ENCODE results near the gene ATG16L2.
A peak's percentile ranks its signal among the peaks of the same experiment; 100 is the strongest.

The ATG16L2 gene

GRCh38 chr11:72782081-72782920 is 31.9 kb upstream of the ATG16L2 start:
- Histone ChIP-seq H3K4me3 (ENCODE audit: low read length) (no peak overlapping the region), H3K23ac (ENCODE audit: low read length) (no peak overlapping the region), H2BK15ac (replicated peaks; ENCODE audit: low read depth) (no peak overlapping the region), H3K36me3 (ENCODE audit: control insufficient read depth, insufficient read depth, low read length) (no peaks in the 10 kb centered on the region), H2AK5ac (ENCODE audit: low read length) (no peak overlapping the region), H3K4me1 (ENCODE audit: control insufficient read depth, low read depth, low read length) (peaks cover 4% of the 10 kb centered on the region), H3K4me2 (ENCODE audit: low read length) (peak overlapping the region; percentile 89), H3K27me3 (ENCODE audit: insufficient read depth, low read length, poor library complexity) (no peaks in the 10 kb centered on the region), H3K27ac (ENCODE audit: low read depth, low read length) (no peak overlapping the region), H3K4ac (ENCODE audit: low read depth, low read length) (no peak overlapping the region), H3K18ac (ENCODE audit: low read length) (no peak overlapping the region), H3K79me2 (ENCODE audit: control insufficient read depth, insufficient read depth, low read length) (no peaks in the 10 kb centered on the region), H2BK5ac (ENCODE audit: low read length) (no peak overlapping the region), H3K9ac (ENCODE audit: low read length) (peak overlapping the region; percentile 61), H2BK120ac (ENCODE audit: low read depth, low read length) (no peak overlapping the region), H4K8ac (ENCODE audit: low read depth, low read length) (no peak overlapping the region), H4K5ac (ENCODE audit: low read length) (no peak overlapping the region), H3K56ac (ENCODE audit: low read length) (peak overlapping the region; percentile 79), H3K79me1 (ENCODE audit: low read length) (no peaks in the 10 kb centered on the region)
- peak; percentile 63 for DNase-seq
- WGBS (ENCODE audit: extremely low coverage, insufficient coverage, low lambda C conversion rate) = no CpG with 5 or more reads among the region's 14 CpGs

DNA sequence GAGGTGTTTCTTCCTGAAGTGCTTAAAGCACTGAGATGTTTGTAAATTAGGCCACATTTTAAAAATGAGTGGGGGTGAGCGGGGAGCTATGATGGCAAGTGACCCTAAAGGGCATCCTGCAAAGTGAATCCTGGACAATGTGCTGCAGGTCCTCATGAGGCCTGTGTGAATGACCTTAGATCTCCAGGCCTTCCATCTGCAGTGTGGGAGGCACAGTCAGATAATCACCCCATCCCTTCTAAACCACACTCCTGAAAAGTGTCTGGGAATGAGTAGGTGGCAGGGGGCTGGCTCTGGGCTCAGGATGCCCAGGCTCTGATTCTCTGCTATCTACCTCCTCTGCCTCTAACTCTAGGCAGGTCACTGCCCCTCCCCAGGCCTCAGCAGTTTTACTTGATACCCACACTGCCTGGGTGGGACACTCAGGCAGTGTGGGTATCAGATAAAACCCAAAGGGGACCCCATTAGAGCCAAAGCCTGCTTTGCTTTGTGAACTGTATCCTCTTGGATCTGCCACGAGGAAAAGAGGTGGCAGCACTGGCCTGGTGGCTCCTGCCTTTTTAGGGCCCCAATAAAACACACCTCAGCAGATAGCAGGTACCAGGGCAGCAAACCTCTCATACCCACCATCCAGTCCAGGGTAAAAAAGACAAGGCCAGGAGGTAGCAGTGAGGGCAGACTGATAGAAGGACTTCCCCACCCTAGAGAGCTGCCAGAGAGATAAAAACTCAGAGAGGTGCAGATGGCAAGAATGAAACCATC is 30.9 kb upstream of the ATG16L2 start:
- no peak overlapping the region for H2BK5ac ChIP-seq (ENCODE audit: low read length)
- DNase-seq = no peak
- no peak overlapping the region for H3K9ac ChIP-seq (ENCODE audit: low read length)
- no peak overlapping the region for H3K23ac ChIP-seq (ENCODE audit: low read length)
- H2AK5ac ChIP-seq (ENCODE audit: low read length) = no peak overlapping the region
- no peak overlapping the region for H2BK120ac ChIP-seq (ENCODE audit: low read depth, low read length)
- no peak overlapping the region for H3K4ac ChIP-seq (ENCODE audit: low read depth, low read length)
- no peak overlapping the region for H3K56ac ChIP-seq (ENCODE audit: low read length)
- H3K27me3 ChIP-seq (ENCODE audit: insufficient read depth, low read length, poor library complexity) = no peaks in the 10 kb centered on the region
- H3K18ac ChIP-seq (ENCODE audit: low read length) = no peak overlapping the region
- no peak overlapping the region for H4K5ac ChIP-seq (ENCODE audit: low read length)
- H3K27ac ChIP-seq (ENCODE audit: low read depth, low read length) = no peak overlapping the region
- no peak overlapping the region for H3K4me2 ChIP-seq (ENCODE audit: low read length)
- WGBS (ENCODE audit: extremely low coverage, insufficient coverage, low lambda C conversion rate) = no CpG with 5 or more reads among the region's 2 CpGs
- no peak overlapping the region for H3K4me3 ChIP-seq (ENCODE audit: low read length)
- H3K4me1 ChIP-seq (ENCODE audit: control insufficient read depth, low read depth, low read length) = peaks cover 4% of the 10 kb centered on the region
- H3K79me2 ChIP-seq (ENCODE audit: control insufficient read depth, insufficient read depth, low read length) = no peaks in the 10 kb centered on the region
- H3K36me3 ChIP-seq (ENCODE audit: control insufficient read depth, insufficient read depth, low read length) = no peaks in the 10 kb centered on the region
- no peak overlapping the region for H2BK15ac ChIP-seq (replicated peaks; ENCODE audit: low read depth)
- no peak overlapping the region for H4K8ac ChIP-seq (ENCODE audit: low read depth, low read length)
- H3K79me1 ChIP-seq (ENCODE audit: low read length) = no peaks in the 10 kb centered on the region

DNA sequence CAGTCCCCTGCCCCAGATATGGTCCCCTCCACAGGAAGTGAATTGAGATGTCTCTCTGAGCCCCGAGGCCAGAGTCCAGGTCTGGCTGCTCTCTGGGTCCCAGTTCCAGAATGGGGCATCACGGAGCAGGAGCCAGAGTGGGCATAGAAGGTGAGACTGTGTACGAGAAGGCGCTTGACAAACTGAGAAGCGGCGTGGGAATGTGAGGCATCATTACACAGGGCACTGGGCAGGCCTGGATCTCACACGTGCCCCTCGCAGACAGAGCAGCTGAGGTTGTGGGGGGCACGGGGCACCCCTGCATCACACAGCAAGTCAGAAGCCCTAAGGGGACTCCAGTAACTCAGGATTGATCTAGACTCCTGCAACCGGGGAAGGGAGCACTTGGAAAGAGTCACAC is 29.5 kb upstream of the ATG16L2 start:
- H2BK120ac ChIP-seq (ENCODE audit: low read depth, low read length) = no peak overlapping the region
- no CpG with 5 or more reads among the region's 10 CpGs for WGBS (ENCODE audit: extremely low coverage, insufficient coverage, low lambda C conversion rate)
- H3K27me3 ChIP-seq (ENCODE audit: insufficient read depth, low read length, poor library complexity) = no peaks in the 10 kb centered on the region
- H3K79me2 ChIP-seq (ENCODE audit: control insufficient read depth, insufficient read depth, low read length) = no peaks in the 10 kb centered on the region
- H4K5ac ChIP-seq (ENCODE audit: low read length) = no peak overlapping the region
- H3K9ac ChIP-seq (ENCODE audit: low read length) = no peak overlapping the region
- H2BK15ac ChIP-seq (replicated peaks; ENCODE audit: low read depth) = no peak overlapping the region
- no peak for DNase-seq
- no peak overlapping the region for H2AK5ac ChIP-seq (ENCODE audit: low read length)
- no peak overlapping the region for H3K4me3 ChIP-seq (ENCODE audit: low read length)
- no peak overlapping the region for H3K27ac ChIP-seq (ENCODE audit: low read depth, low read length)
- no peak overlapping the region for H3K4me2 ChIP-seq (ENCODE audit: low read length)
- H3K79me1 ChIP-seq (ENCODE audit: low read length) = no peaks in the 10 kb centered on the region
- no peak overlapping the region for H4K8ac ChIP-seq (ENCODE audit: low read depth, low read length)
- no peak overlapping the region for H3K18ac ChIP-seq (ENCODE audit: low read length)
- no peak overlapping the region for H2BK5ac ChIP-seq (ENCODE audit: low read length)
- no peak overlapping the region for H3K56ac ChIP-seq (ENCODE audit: low read length)
- H3K4ac ChIP-seq (ENCODE audit: low read depth, low read length) = no peak overlapping the region
- H3K36me3 ChIP-seq (ENCODE audit: control insufficient read depth, insufficient read depth, low read length) = no peaks in the 10 kb centered on the region
- H3K4me1 ChIP-seq (ENCODE audit: control insufficient read depth, low read depth, low read length) = peaks cover 4% of the 10 kb centered on the region
- H3K23ac ChIP-seq (ENCODE audit: low read length) = peak overlapping the region; percentile 35

DNA sequence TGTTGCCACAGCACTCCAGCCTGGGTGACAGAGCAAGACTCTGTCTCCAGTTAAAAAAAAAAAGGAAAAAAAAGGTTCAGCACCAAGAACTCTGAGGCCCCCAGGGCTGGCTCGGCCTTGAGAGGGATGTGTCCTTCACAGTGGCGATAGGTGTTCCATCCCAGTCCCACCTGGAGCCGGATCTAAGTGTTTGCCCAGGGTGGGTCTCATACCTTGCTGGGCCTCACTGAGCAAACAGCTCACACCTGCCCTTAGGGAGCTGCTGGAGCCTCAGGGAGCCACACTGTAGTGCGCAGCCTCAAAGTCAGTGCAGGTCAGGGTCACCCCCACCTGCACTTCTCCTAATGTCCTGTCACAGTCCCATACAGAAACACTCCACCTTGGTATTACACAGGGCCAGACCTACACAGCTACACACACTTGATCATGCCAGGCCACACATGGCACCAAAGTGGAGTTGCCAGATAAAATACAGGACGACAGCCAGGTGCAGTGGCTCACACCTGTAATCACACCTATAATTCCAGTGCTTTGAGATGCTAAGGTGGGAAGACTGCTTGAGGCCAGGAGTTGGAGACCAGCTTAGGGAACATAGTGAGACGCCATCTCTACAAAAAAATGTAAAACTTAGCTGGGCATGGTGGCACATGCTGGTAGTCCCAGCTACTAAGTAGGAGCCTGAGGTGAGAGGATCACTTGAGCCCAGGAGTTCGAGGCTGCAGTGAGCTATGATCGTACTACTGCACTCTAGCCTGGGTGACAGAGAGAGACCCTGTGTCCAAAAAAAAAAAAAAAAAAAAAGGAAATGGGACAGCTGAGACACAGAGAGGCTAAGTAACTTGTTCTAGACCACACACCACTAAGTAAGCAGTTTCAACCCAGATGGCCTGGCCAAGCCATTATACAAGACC is 27.7 kb upstream of the ATG16L2 start:
- Histone ChIP-seq H4K8ac (ENCODE audit: low read depth, low read length) (no peak overlapping the region), H4K5ac (ENCODE audit: low read length) (no peak overlapping the region), H3K18ac (ENCODE audit: low read length) (no peak overlapping the region), H3K9ac (ENCODE audit: low read length) (peak overlapping the region; percentile 35), H3K79me2 (ENCODE audit: control insufficient read depth, insufficient read depth, low read length) (no peaks in the 10 kb centered on the region), H2BK120ac (ENCODE audit: low read depth, low read length) (no peak overlapping the region), H3K4me2 (ENCODE audit: low read length) (no peak overlapping the region), H3K4me3 (ENCODE audit: low read length) (no peak overlapping the region), H2BK5ac (ENCODE audit: low read length) (no peak overlapping the region), H3K27ac (ENCODE audit: low read depth, low read length) (no peak overlapping the region), H3K27me3 (ENCODE audit: insufficient read depth, low read length, poor library complexity) (no peaks in the 10 kb centered on the region), H3K4ac (ENCODE audit: low read depth, low read length) (no peak overlapping the region), H2BK15ac (replicated peaks; ENCODE audit: low read depth) (no peak overlapping the region), H2AK5ac (ENCODE audit: low read length) (no peak overlapping the region), H3K23ac (ENCODE audit: low read length) (no peak overlapping the region), H3K79me1 (ENCODE audit: low read length) (no peaks in the 10 kb centered on the region), H3K36me3 (ENCODE audit: control insufficient read depth, insufficient read depth, low read length) (no peaks in the 10 kb centered on the region), H3K56ac (ENCODE audit: low read length) (peak overlapping the region; percentile 71), H3K4me1 (ENCODE audit: control insufficient read depth, low read depth, low read length) (peaks cover 4% of the 10 kb centered on the region)
- DNase-seq = no peak
- no CpG with 5 or more reads among the region's 8 CpGs for WGBS (ENCODE audit: extremely low coverage, insufficient coverage, low lambda C conversion rate)

GRCh38 chr11:72787216-72788104 is 26.8 kb upstream of the ATG16L2 start:
- Histone ChIP-seq H3K4ac (ENCODE audit: low read depth, low read length) (no peak overlapping the region), H4K8ac (ENCODE audit: low read depth, low read length) (no peak overlapping the region), H3K4me2 (ENCODE audit: low read length) (no peak overlapping the region), H3K79me2 (ENCODE audit: control insufficient read depth, insufficient read depth, low read length) (no peaks in the 10 kb centered on the region), H3K27me3 (ENCODE audit: insufficient read depth, low read length, poor library complexity) (no peaks in the 10 kb centered on the region), H2BK15ac (replicated peaks; ENCODE audit: low read depth) (no peak overlapping the region), H2AK5ac (ENCODE audit: low read length) (no peak overlapping the region), H3K56ac (ENCODE audit: low read length) (peak overlapping the region; percentile 71), H3K79me1 (ENCODE audit: low read length) (no peaks in the 10 kb centered on the region), H3K4me1 (ENCODE audit: control insufficient read depth, low read depth, low read length) (no peaks in the 10 kb centered on the region), H3K4me3 (ENCODE audit: low read length) (no peak overlapping the region), H3K9ac (ENCODE audit: low read length) (peak overlapping the region; percentile 35), H4K5ac (ENCODE audit: low read length) (no peak overlapping the region), H3K23ac (ENCODE audit: low read length) (no peak overlapping the region), H3K18ac (ENCODE audit: low read length) (no peak overlapping the region), H3K36me3 (ENCODE audit: control insufficient read depth, insufficient read depth, low read length) (no peaks in the 10 kb centered on the region), H3K27ac (ENCODE audit: low read depth, low read length) (no peak overlapping the region), H2BK120ac (ENCODE audit: low read depth, low read length) (no peak overlapping the region), H2BK5ac (ENCODE audit: low read length) (no peak overlapping the region)
- DNase-seq = peak; percentile 96
- no CpG with 5 or more reads among the region's 16 CpGs for WGBS (ENCODE audit: extremely low coverage, insufficient coverage, low lambda C conversion rate)

All from mesendoderm (in vitro differentiated cells).